HUDEP-2 (cell line): Measurements from ENCODE around the gene PVRIG.
"Not testable (repeated sequence)": the region's sequence is repeated elsewhere in the genome, so short reads cannot be mapped to it uniquely, and the experiment has no call there.

Experiments
- DNase-seq, 76 experiments: peaks; one replicate each; lab custom pipeline; 2025; ENCODE audit not compliant: unreplicated experiment in 76 of 76; lab: John Stamatoyannopoulos, UW

Gene PVRIG

GRCh38 chr7:100270046-100270918, 50.5 kb downstream of the PVRIG start:
- not testable (repeated sequence) for DNase-seq
